ENCODE measurements around the gene OAS2.

OAS2 gene

GRCh38 chr12:113061061-113061694 is 82.9 kb downstream of the OAS2 start:
- FAIRE-seq, result no peak
